Activated naive CD8-positive, alpha-beta T cell treated with anti-CD3 and anti-CD28 coated beads, Interleukin-2, amount 50 U/mL, for 24 hours (primary cell): ENCODE measurements around the gene SV2C.
"Not testable (repeated sequence)": the region's sequence is repeated elsewhere in the genome, so short reads cannot be mapped to it uniquely, and the experiment has no call there.

Source experiments
- ATAC-seq: fragments of 150-1000 bp; cut with Tn5 transposase; one replicate; pipeline ENCODE4 v1.10.0; 2021
- DNase-seq: peaks from one replicate; pipeline ENCODE4 v3.0.0; 2021
- H3K27ac Mint-ChIP-seq: one replicate; pipeline ENCODE4 v1.8.0; 2021; ENCODE audit warnings: mild to moderate bottlenecking, mixed read lengths
- H3K27me3 Mint-ChIP-seq: one replicate; pipeline ENCODE4 v1.8.0; 2021; ENCODE audit warnings: mixed read lengths
- H3K36me3 Mint-ChIP-seq: one replicate; pipeline ENCODE4 v1.8.0; 2021; ENCODE audit warnings: low read depth, mixed read lengths
- H3K4me1 Mint-ChIP-seq: one replicate; pipeline ENCODE4 v1.8.0; 2021; ENCODE audit warnings: mixed read lengths
- H3K4me3 Mint-ChIP-seq: one replicate; pipeline ENCODE4 v1.8.0; 2021; ENCODE audit warnings: mild to moderate bottlenecking, moderate library complexity, mixed read lengths
- H3K9me3 Mint-ChIP-seq: one replicate; pipeline ENCODE4 v1.8.0; 2021; ENCODE audit warnings: mixed read lengths

Gene SV2C

GRCh38 chr5:76341651-76342334 is 258.6 kb downstream of the SV2C start:
- peaks cover 11% of the 10 kb centered on the region for H3K4me1 Mint-ChIP-seq
- no peak overlapping the region for H3K27ac Mint-ChIP-seq
- ATAC-seq (no peak), DNase-seq (no peak)
- no peaks in the 10 kb centered on the region for H3K27me3 Mint-ChIP-seq
- no peaks in the 10 kb centered on the region for H3K9me3 Mint-ChIP-seq
- H3K4me3 Mint-ChIP-seq: no peak overlapping the region
- H3K36me3 Mint-ChIP-seq: no peaks in the 10 kb centered on the region

GRCh38 chr5:76342474-76342873 is 259.3 kb downstream of the SV2C start:
- no peak overlapping the region for H3K27ac Mint-ChIP-seq
- H3K27me3 Mint-ChIP-seq: no peaks in the 10 kb centered on the region

GRCh38 chr5:76345582-76345981 is 262.4 kb downstream of the SV2C start:
- ATAC-seq (no peak), DNase-seq (no peak)
- H3K36me3 Mint-ChIP-seq: no peaks in the 10 kb centered on the region
- H3K4me1 Mint-ChIP-seq: peaks cover 4% of the 10 kb centered on the region
- H3K27ac Mint-ChIP-seq: no peak overlapping the region
- H3K4me3 Mint-ChIP-seq: no peak overlapping the region
- H3K27me3 Mint-ChIP-seq: no peaks in the 10 kb centered on the region
- H3K9me3 Mint-ChIP-seq: no peaks in the 10 kb centered on the region

More at GRCh38 chr5:76342474-76342873, 259.3 kb downstream of the SV2C start:
- H3K36me3 Mint-ChIP-seq: no peaks in the 10 kb centered on the region
- ATAC-seq (no peak), DNase-seq (no peak)
- H3K4me1 Mint-ChIP-seq: peaks cover 11% of the 10 kb centered on the region
- H3K4me3 Mint-ChIP-seq: no peak overlapping the region
- H3K9me3 Mint-ChIP-seq: no peaks in the 10 kb centered on the region

GRCh38 chr5:76351176-76351575 is 268.0 kb downstream of the SV2C start:
- DNase-seq: no peak
- Mint-ChIP-seq H3K36me3 (no peaks in the 10 kb centered on the region), H3K27ac (no peak overlapping the region), H3K27me3 (no peaks in the 10 kb centered on the region), H3K9me3 (no peaks in the 10 kb centered on the region), H3K4me1 (peaks cover 2% of the 10 kb centered on the region), H3K4me3 (no peak overlapping the region)
- no peak for ATAC-seq

GRCh38 chr5:76351577-76351976 is 268.4 kb downstream of the SV2C start:
- Mint-ChIP-seq H3K4me1 (peaks cover 2% of the 10 kb centered on the region), H3K4me3 (no peak overlapping the region), H3K27ac (no peak overlapping the region), H3K36me3 (no peaks in the 10 kb centered on the region), H3K27me3 (no peaks in the 10 kb centered on the region), H3K9me3 (no peaks in the 10 kb centered on the region)
- ATAC-seq (peak; percentile 57), DNase-seq (no peak)

- no peaks in the 10 kb centered on the region for H3K27me3 Mint-ChIP-seq
- H3K9me3 Mint-ChIP-seq: no peaks in the 10 kb centered on the region
- no peaks in the 10 kb centered on the region for H3K4me1 Mint-ChIP-seq
- DNase-seq (no peak), ATAC-seq (no peak)
- no peaks in the 10 kb centered on the region for H3K36me3 Mint-ChIP-seq
- H3K27ac Mint-ChIP-seq: no peak overlapping the region
- no peak overlapping the region for H3K4me3 Mint-ChIP-seq
These were observed 273.7 kb downstream of the SV2C start for GRCh38 chr5:76356887-76357286.

- Mint-ChIP-seq H3K9me3 (no peaks in the 10 kb centered on the region), H3K4me3 (no peak overlapping the region), H3K36me3 (no peaks in the 10 kb centered on the region), H3K4me1 (peaks cover 20% of the 10 kb centered on the region), H3K27me3 (peaks cover 2% of the 10 kb centered on the region), H3K27ac (no peak overlapping the region)
- ATAC-seq (no peak), DNase-seq (no peak)
These were observed 280.4 kb downstream of the SV2C start for GRCh38 chr5:76363352-76364225.

- peaks cover 25% of the 10 kb centered on the region for H3K4me1 Mint-ChIP-seq
- no peak overlapping the region for H3K4me3 Mint-ChIP-seq
- no peak for ATAC-seq
- no peak overlapping the region for H3K27ac Mint-ChIP-seq
- no peaks in the 10 kb centered on the region for H3K9me3 Mint-ChIP-seq
- no peak for DNase-seq
- H3K36me3 Mint-ChIP-seq: no peaks in the 10 kb centered on the region
- peaks cover 2% of the 10 kb centered on the region for H3K27me3 Mint-ChIP-seq
These were observed 281.0 kb downstream of the SV2C start for GRCh38 chr5:76364226-76364589.

GRCh38 chr5:76365561-76365960 is 282.4 kb downstream of the SV2C start:
- ATAC-seq: no peak
- no peak for DNase-seq
- Mint-ChIP-seq H3K4me3 (no peak overlapping the region), H3K9me3 (no peaks in the 10 kb centered on the region), H3K4me1 (peaks cover 28% of the 10 kb centered on the region), H3K27me3 (peaks cover 2% of the 10 kb centered on the region), H3K36me3 (no peaks in the 10 kb centered on the region), H3K27ac (no peak overlapping the region)

- ATAC-seq (no peak), DNase-seq (no peak)
- Mint-ChIP-seq H3K36me3 (no peaks in the 10 kb centered on the region), H3K9me3 (no peaks in the 10 kb centered on the region), H3K4me1 (peaks cover 28% of the 10 kb centered on the region), H3K4me3 (no peak overlapping the region), H3K27me3 (peaks cover 2% of the 10 kb centered on the region), H3K27ac (no peak overlapping the region)
These were observed 283.4 kb downstream of the SV2C start for GRCh38 chr5:76366596-76366995.

GRCh38 chr5:76367623-76368371 is 284.6 kb downstream of the SV2C start:
- H3K27me3 Mint-ChIP-seq: peaks cover 2% of the 10 kb centered on the region
- no peak for DNase-seq

GRCh38 chr5:76368941-76369340 is 285.8 kb downstream of the SV2C start:
- no peak overlapping the region for H3K27ac Mint-ChIP-seq
- H3K36me3 Mint-ChIP-seq: no peaks in the 10 kb centered on the region
- ATAC-seq (no peak), DNase-seq (no peak)
- H3K4me3 Mint-ChIP-seq: no peak overlapping the region
- H3K4me1 Mint-ChIP-seq: peaks cover 26% of the 10 kb centered on the region
- peaks cover 2% of the 10 kb centered on the region for H3K27me3 Mint-ChIP-seq
- H3K9me3 Mint-ChIP-seq: no peaks in the 10 kb centered on the region

More at GRCh38 chr5:76367623-76368371, 284.6 kb downstream of the SV2C start:
- Mint-ChIP-seq H3K9me3 (no peaks in the 10 kb centered on the region), H3K4me3 (no peak overlapping the region), H3K4me1 (peaks cover 28% of the 10 kb centered on the region), H3K27ac (peak overlapping the region; percentile 76), H3K36me3 (no peaks in the 10 kb centered on the region)
- peak; percentile 90 for ATAC-seq

GRCh38 chr5:76369668-76370067 is 286.5 kb downstream of the SV2C start:
- DNase-seq, ATAC-seq, H3K27me3 Mint-ChIP-seq, H3K27ac Mint-ChIP-seq, H3K36me3 Mint-ChIP-seq, H3K9me3 Mint-ChIP-seq, H3K4me3 Mint-ChIP-seq: not testable (repeated sequence)
- peaks cover 22% of the 10 kb centered on the region for H3K4me1 Mint-ChIP-seq

GRCh38 chr5:76371960-76372322 is 288.8 kb downstream of the SV2C start:
- DNase-seq (no peak), ATAC-seq (no peak)
- no peaks in the 10 kb centered on the region for H3K36me3 Mint-ChIP-seq
- H3K4me1 Mint-ChIP-seq: peaks cover 27% of the 10 kb centered on the region
- no peak overlapping the region for H3K4me3 Mint-ChIP-seq
- no peak overlapping the region for H3K27ac Mint-ChIP-seq
- H3K9me3 Mint-ChIP-seq: no peaks in the 10 kb centered on the region
- no peaks in the 10 kb centered on the region for H3K27me3 Mint-ChIP-seq
